HG02678 (cell line): ENCODE results near the gene GUCY1A1.
"Not testable (repeated sequence)": the region's sequence is repeated elsewhere in the genome, so short reads cannot be mapped to it uniquely, and the experiment has no call there.

Experiments used
- ATAC-seq: cut with Tn5 transposase; IDR thresholded peaks from one replicate; pipeline ENCODE4 v1.9.1; 2021; ENCODE audit warnings: mild to moderate bottlenecking, moderate library complexity; ENCODE audit not compliant: unreplicated experiment

The GUCY1A1 gene

GRCh38 chr4:155666344-155667221, at the start of gene GUCY1A1:
GUCY1A1 (plus strand) TSS chr4:155666848; CDS start chr4:155696868, 30,020 bp downstream.
- peak; percentile 32 for ATAC-seq

DNA sequence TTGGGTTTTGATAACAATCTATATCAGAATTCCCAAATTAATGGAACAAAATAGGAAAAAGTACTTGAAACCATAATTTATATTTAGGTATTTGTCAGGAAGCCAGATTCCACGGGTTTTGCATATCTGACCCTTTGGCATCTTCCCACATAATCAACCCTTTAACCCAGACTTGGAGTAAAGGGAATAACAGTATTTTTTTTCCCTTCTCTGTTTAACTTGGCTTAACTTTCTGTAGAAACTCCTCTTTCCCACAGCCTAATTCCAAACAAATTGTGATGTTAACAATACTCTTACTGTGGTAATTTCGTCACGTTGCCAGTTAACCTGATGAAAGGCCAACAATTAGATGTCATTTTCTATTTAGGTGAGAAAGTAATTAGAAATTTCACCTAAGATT, 49.4 kb upstream of the GUCY1A1 start:
- no peak for ATAC-seq

DNA sequence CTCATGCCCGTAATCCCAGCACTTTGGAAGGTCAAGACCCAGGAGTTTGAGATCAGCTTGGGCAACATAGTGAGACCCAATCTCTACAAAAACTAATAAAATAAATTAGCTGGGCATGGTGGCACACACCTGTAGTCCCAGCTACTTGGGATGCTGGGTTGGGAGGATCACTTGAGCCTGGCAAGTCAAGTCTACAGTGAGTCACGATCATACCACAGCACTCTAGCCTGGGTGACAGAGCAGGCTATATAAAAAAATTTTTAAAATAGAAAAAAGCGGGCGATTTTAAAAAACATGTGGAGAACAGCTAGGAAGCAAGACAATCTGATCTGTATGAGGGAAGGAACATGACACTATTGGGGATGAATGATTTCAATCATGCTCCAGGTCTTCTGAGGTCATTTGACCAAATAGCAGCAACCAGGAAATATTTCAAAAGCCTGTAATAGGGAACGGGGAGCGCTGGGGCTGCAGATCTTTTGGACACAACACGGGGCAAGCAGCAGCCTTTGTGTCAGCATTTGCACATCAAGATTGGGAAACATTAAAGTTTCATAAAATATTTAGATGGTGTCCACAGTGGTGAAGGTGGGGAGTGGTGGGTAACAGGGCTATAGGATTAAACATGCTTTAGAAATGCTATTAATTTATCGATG, 48.3 kb upstream of the GUCY1A1 start:
- ATAC-seq = no peak

- no peak for ATAC-seq
Observed at GRCh38 chr4:155620637-155621036, 46.0 kb upstream of the GUCY1A1 start.

- ATAC-seq = peak; percentile 97
Observed at GRCh38 chr4:155624478-155624877, 42.2 kb upstream of the GUCY1A1 start.

GRCh38 chr4:155626561-155626960, 40.1 kb upstream of the GUCY1A1 start:
- ATAC-seq = no peak

- ATAC-seq = no peak
Observed at GRCh38 chr4:155629183-155629825, 37.3 kb upstream of the GUCY1A1 start.

GRCh38 chr4:155629956-155630355, 36.7 kb upstream of the GUCY1A1 start:
- ATAC-seq = no peak

DNA sequence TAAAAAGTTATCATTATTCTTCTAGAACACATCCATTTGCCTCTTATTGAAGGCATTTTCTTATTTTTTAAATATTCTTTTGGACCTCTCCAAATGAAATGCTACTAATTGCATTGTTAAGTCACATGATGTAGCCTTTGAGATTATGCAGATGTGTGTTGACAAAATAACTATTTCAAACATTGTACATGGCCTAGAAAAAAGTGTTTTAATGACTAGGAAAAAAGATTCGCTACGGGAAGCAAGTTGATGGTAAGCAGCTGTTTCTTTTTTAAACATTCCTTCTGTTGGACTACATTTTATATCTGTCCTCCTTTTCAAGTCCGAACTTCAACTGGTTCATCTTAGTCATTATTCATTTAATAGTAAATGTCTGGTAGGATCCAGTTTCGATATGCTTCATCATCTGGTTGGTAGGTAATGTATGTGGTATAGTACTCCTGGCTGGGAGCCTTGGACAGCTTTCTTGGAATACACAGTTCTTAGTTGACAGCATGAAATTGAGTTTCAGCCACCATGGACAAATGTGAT, 34.3 kb upstream of the GUCY1A1 start:
- no peak for ATAC-seq

GRCh38 chr4:155638195-155638965, 28.3 kb upstream of the GUCY1A1 start:
- no peak for ATAC-seq

- ATAC-seq = peak; percentile 87
Observed at GRCh38 chr4:155639704-155640523, 26.7 kb upstream of the GUCY1A1 start.

- no peak for ATAC-seq
Observed at GRCh38 chr4:155640751-155641150, 25.9 kb upstream of the GUCY1A1 start.

GRCh38 chr4:155643087-155643486, 23.6 kb upstream of the GUCY1A1 start:
- ATAC-seq = no peak

GRCh38 chr4:155646001-155646400, 20.6 kb upstream of the GUCY1A1 start:
- no peak for ATAC-seq

GRCh38 chr4:155650785-155651184, 15.9 kb upstream of the GUCY1A1 start:
- not testable (repeated sequence) for ATAC-seq

- no peak for ATAC-seq
Observed at GRCh38 chr4:155653052-155653451, 13.6 kb upstream of the GUCY1A1 start.

- no peak for ATAC-seq
Observed at GRCh38 chr4:155656025-155656424, 10.6 kb upstream of the GUCY1A1 start.

DNA sequence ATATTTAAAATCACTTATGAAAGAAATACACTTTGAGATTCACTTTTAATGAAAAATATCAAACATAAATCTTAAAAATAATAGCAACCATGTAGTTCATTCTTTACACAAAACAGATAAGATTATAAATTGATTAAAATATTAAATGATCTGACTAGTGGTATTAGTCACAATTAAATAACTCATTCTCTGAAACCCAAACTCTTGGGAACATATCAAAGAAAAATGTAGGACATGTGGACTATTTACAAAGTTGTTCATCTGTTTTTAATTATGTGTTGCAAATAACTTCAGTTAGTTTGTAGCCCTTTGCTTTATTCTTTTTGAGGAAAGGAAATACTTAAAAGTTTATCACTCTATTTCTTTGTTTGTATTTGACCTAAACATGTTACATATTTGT, 9.5 kb upstream of the GUCY1A1 start:
- no peak for ATAC-seq

DNA sequence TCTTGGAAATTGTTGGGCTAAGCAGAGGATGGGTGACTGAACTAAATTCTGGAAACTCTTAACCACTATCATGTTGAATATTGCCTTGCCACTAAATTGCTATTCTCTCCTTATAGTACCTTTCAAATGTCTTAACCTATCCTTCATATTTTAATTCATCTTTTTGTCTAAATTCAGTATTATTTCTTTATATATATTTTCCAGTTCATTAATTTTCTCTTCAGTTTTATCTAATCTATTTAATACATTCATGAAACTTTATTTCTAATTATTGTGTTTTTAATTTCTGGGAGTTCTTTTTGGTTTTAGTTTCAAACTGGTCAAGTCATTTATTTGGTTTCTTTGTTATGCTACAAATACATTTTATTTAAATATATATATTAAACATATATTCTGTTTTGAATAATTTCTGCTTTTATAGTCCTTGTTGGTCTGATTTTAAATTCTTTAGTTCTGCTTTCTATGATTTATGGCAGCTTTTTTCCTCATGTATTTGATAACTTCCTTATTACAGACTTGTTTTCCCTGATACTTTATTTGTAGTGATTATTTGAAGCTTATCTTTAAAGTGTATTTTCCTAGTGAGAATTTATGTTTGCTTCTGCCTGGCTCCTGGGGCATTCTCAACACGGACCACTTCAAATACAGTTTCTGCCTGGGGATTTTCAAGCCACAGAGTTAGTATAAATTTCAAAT, 8.5 kb upstream of the GUCY1A1 start:
- ATAC-seq = no peak
